Brain microvascular endothelial cell (primary cell): Measurements from ENCODE around the gene LMBR1L.
A peak's percentile ranks its signal among the peaks of the same experiment; 100 is the strongest.
"Not testable (repeated sequence)": the region's sequence is repeated elsewhere in the genome, so short reads cannot be mapped to it uniquely, and the experiment has no call there.

Experiments
- DNase-seq: peaks from one replicate; pipeline ENCODE4 v3.0.0-alpha.2; 2020
- H3K27ac ChIP-seq: fragments of 250-450 bp; sonication (Bioruptor Pico); 2 replicates; pipeline ENCODE4 v1.5.1; 2020; ENCODE audit warnings: mild to moderate bottlenecking, moderate library complexity
- H3K27me3 ChIP-seq: fragments of 250-450 bp; sonication (Bioruptor Pico); replicated peaks from 2 replicates; pipeline ENCODE4 v1.5.1; 2020; ENCODE audit warnings: mild to moderate bottlenecking
- H3K36me3 ChIP-seq: fragments of 250-450 bp; sonication (Bioruptor Pico); replicated peaks from 2 replicates; pipeline ENCODE4 v1.5.1; 2020; ENCODE audit warnings: mild to moderate bottlenecking
- H3K4me3 ChIP-seq: 2 replicates; pipeline ENCODE4 v1.5.1; 2011; ENCODE audit warnings: low read depth, mild to moderate bottlenecking, control low read depth, low read length, moderate library complexity
- in situ Hi-C: cut with HindIII; loops from 2 replicates; pipeline ENCODE4 v1.10.0; 2017; ENCODE audit warnings: low sequenced_read_pairs, low pct_ligation_motif_present
- TF ChIP-seq, protein P1 (sequence below): IDR thresholded peaks from 2 replicates; pipeline ENCODE4 v1.5.1; 2011; ENCODE audit warnings: low read depth, mild to moderate bottlenecking, moderate library complexity, low read length, control low read depth, inconsistent platforms; ENCODE audit errors: missing control alignments

LMBR1L gene

DNA sequence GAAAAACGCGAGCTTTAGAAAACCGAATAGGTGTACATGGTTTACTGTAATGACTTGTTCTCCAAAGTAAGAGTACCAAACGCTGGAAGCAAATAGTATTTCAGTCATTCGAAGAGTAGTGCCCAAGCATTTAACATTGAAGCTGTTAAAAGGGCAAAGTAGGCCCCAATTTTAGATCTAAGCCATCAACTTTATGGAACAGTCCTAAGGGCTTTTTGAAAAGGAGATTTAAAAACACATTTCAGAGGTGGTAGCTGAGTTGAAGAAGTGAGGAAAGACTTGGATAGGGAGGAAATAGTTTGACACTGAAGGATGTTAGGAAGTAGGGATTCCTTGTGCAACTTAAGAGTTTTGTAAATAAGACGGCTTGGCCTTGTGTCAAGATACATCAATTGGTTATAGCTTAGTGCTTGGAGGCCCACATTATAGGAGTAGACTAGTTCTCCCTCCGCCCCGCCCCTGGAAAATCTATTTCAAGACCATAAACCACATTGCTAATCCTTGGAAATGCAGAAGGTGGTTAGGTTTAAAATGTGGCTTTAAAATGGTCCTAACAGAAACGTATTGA is 21.3 kb upstream of the LMBR1L start:
- TF ChIP-seq, protein P1, sequence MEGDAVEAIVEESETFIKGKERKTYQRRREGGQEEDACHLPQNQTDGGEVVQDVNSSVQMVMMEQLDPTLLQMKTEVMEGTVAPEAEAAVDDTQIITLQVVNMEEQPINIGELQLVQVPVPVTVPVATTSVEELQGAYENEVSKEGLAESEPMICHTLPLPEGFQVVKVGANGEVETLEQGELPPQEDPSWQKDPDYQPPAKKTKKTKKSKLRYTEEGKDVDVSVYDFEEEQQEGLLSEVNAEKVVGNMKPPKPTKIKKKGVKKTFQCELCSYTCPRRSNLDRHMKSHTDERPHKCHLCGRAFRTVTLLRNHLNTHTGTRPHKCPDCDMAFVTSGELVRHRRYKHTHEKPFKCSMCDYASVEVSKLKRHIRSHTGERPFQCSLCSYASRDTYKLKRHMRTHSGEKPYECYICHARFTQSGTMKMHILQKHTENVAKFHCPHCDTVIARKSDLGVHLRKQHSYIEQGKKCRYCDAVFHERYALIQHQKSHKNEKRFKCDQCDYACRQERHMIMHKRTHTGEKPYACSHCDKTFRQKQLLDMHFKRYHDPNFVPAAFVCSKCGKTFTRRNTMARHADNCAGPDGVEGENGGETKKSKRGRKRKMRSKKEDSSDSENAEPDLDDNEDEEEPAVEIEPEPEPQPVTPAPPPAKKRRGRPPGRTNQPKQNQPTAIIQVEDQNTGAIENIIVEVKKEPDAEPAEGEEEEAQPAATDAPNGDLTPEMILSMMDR, result no peak
- Histone ChIP-seq H3K36me3 (peaks cover 34% of the 10 kb centered on the region), H3K27ac (peak overlapping the region; percentile 1), H3K4me3 (peak overlapping the region; percentile 53), H3K27me3 (no peaks in the 10 kb centered on the region)
- no peak for DNase-seq
- in situ Hi-C loops, result no loop called here

DNA sequence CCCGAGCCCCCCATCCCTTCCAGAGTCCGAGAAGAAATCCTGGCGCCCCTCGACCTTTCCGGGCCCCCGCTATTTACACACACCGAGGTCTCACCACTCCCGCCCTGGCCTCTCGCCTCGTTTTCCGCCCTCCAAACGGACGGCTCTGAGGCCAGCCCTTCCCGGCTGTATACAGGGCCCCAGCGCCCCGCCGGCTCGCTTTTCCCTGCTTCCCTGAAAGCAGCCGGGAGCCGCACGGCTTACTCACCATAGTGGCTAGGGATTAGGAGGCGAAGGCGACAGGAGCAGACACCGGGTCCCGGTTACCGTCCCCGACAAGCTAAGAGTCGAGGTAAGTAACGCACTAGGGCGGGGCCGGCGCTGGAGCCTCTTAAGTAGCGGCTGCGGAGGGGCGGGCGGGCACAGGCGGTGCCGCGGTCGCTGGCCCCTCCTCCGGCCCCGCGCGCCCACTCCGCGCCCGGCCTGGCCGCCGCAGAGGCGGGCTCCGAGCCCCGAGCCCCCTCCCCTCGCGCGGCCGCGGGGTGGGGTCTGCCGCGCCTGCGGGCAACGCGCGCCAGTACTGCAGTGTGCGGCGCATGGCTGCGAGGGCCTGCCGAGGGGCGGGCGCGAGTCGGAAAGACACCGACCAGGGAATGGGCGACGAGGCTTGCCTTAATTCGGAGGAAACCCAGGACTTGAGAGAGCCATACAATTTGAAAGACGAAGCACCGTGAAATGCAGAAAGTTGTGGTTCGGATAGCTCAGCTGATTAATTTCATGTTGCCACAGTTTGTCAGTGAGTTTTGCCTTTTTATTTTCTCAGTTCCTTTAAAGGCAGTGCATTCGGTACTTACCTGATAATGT is 20.6 kb upstream of the LMBR1L start, which contains the start of gene TUBA1B:
TSS of gene TUBA1B (minus strand) at position 345 of the 843 bp plus-strand sequence. CDS start at position 250, 95 bp downstream.
- peak within 1 kb of the TSS; percentile 98 for H3K4me3 ChIP-seq
- H3K27me3 ChIP-seq, result no peaks in the 10 kb centered on the region
- TF ChIP-seq, protein P1, result no peak
- in situ Hi-C loops, result no loop called here
- peak; percentile 77 for DNase-seq
- H3K36me3 ChIP-seq, result peaks cover 36% of the 10 kb centered on the region
- peak within 1 kb of the TSS; percentile 98 for H3K27ac ChIP-seq

DNA sequence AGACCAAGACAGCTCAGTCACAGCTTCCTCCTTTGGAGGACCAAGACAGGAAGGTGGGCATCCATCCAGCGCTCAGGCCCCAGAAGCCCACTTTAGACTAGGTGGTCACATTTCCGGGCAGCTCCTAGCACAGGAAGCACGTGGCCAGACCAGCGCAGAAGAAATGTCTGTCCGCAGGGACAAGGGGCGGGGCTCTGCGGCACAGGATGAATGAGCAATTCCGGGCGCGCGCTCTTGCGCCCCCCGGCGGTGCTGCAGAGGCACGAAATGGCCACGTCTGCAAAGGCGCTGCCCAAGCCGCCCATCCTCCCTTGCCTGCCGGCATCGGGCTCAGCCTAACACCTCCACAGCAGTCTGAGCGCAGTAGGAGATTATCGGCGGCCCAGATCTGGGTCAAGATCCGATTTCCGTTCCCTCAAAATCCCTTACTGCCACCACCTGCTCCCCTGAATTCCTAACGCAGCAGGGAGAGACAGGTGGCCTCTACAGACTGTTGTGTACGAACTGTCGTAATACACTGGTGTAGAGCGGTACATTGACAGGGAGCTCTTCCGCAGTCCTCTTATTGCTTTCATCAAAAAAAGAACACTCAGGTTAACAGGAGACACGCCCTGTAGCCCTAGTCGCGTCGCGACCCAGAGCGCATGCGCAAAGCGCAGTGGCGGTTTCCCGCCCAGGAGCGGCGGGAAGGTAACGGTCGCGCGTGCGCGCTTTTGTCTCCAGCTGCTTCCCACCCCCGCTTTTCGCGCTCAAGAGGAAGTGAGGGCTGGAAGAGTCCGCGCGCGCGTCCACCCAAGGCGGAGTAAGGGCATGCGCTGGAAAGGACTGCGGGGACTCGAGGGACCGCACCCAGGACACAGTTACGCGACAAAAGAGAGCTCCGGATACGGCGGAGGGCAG is 19.8 kb upstream of the LMBR1L start:
- in situ Hi-C loops, result no loop called here
- H3K4me3 ChIP-seq, result peak overlapping the region; percentile 98
- H3K27ac ChIP-seq, result peak overlapping the region; percentile 98
- no peaks in the 10 kb centered on the region for H3K27me3 ChIP-seq
- peaks cover 36% of the 10 kb centered on the region for H3K36me3 ChIP-seq
- TF ChIP-seq, protein P1, result peak; percentile 96
- DNase-seq, result peak; percentile 91

DNA sequence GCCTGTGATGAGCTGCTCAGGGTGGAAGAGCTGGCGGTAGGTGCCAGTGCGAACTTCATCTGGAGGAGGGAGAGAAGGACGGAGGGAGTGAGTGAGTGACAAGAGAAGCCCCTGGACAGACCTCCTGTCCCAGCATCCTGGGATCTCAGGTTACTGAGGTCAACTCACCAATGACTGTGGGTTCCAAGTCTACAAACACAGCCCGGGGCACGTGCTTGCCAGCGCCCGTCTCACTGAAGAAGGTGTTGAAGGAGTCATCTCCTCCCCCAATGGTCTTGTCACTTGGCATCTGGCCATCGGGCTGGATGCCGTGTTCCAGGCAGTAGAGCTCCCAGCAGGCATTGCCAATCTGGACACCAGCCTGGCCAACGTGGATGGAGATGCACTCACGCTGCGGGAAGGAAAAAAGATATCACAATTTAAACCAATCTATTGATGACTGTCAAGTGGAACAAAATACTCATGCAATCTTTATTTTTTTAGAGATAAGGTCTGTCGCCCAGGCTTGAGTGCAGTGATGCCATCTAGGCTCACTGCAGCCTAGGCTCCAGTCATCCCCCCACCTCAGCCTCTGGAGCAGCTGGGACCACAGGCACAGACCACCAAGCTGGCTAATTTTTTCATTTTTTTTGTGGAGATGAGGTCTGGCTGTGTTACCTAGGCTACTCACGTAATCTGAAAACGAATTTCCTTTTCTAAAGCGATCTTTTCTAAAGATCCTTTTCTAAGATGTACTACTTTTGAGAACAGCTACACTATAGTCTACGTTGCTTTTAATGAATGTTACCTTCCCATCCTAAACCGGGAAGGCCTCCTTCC is 18.9 kb upstream of the LMBR1L start:
- TF ChIP-seq, protein P1, result no peak
- H3K36me3 ChIP-seq, result peaks cover 36% of the 10 kb centered on the region
- peak overlapping the region; percentile 98 for H3K4me3 ChIP-seq
- peak overlapping the region; percentile 98 for H3K27ac ChIP-seq
- in situ Hi-C loops, result no loop called here
- DNase-seq, result no peak
- H3K27me3 ChIP-seq, result no peaks in the 10 kb centered on the region

DNA sequence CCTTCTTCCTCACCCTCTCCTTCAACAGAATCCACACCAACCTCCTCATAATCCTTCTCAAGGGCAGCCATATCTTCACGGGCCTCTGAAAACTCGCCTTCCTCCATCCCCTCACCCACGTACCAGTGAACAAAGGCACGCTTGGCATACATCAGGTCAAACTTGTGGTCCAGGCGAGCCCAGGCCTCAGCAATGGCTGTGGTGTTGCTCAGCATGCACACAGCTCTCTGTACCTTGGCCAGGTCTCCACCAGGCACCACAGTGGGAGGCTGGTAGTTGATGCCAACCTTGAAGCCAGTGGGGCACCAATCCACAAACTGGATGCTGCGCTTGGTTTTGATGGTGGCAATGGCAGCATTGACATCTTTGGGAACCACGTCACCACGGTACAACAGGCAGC is 17.3 kb upstream of the LMBR1L start:
- H3K4me3 ChIP-seq, H3K27me3 ChIP-seq, in situ Hi-C loops, DNase-seq, H3K27ac ChIP-seq: not testable (repeated sequence)
- peaks cover 36% of the 10 kb centered on the region for H3K36me3 ChIP-seq
